Endothelial cell of umbilical vein (primary cell): ENCODE measurements around the gene COL26A1. TPM values are rescaled to one million over a fixed set of nuclear protein-coding genes. Genes with fewer than 3 reads are reported as not detected.

ENCODE experiments used
- BruUV-seq: library from RNA; stranded (reverse); fragments of 400-500 nt; replicated peaks from 2 replicates; lab custom pipeline; 2021; lab: Mats Ljungman, UMichigan
- CTCF ChIA-PET: fragments of 300-600, 350-600 bp; sonication (Branson Sonifier 250); formaldehyde crosslinking; loops from one replicate; lab custom pipeline; 2021; ENCODE audit warnings: antibody characterized with exemption, inconsistent platforms; lab: Charles Lee
- POLR2A ChIA-PET: fragments of 300-600, 350-600 bp; sonication (Branson Sonifier 250); formaldehyde crosslinking; loops from one replicate; lab custom pipeline; 2021; ENCODE audit warnings: antibody characterized with exemption, inconsistent platforms; lab: Charles Lee
- DNase-seq: peaks from one replicate; pipeline ENCODE4 v3.0.0-alpha.2; 2011; ENCODE audit warnings: low read depth, low spot score
- FAIRE-seq: peaks from 2 replicates; lab custom pipeline; 2011; peaks lifted over from hg19 to GRCh38; lab: Jason Lieb, UNC
- H2AFZ ChIP-seq: 2 replicates; pipeline ENCODE4 v1.6.0; 2012; ENCODE audit warnings: low read depth, low read length, control low read depth, inconsistent platforms
- H3K27ac ChIP-seq: 2 replicates; pipeline ENCODE4 v1.5.1; 2011; ENCODE audit warnings: low read depth, mild to moderate bottlenecking, control low read depth, low read length, moderate library complexity; ENCODE audit not compliant: insufficient read depth
- H3K27me3 ChIP-seq, 2 experiments: 2 replicates each; pipeline versions ENCODE4 v1.6.0 to v1.6.1; 2011; ENCODE audit warnings: low read length in 2 of 2, mixed read lengths in 1 of 2; ENCODE audit not compliant: control insufficient read depth in 2 of 2, insufficient read depth in 2 of 2
- H3K36me3 ChIP-seq, 2 experiments: 2 replicates in 1 of 2; 3 replicates in 1 of 2; pipeline ENCODE4 v1.5.1; 2011; ENCODE audit warnings: low read length in 2 of 2, mild to moderate bottlenecking in 1 of 2, moderate library complexity in 1 of 2; ENCODE audit not compliant: control insufficient read depth in 2 of 2, insufficient read depth in 2 of 2; ENCODE audit errors: extremely low read depth in 1 of 2
- H3K4me1 ChIP-seq: 3 replicates; pipeline ENCODE4 v1.5.1; 2011; ENCODE audit warnings: mild to moderate bottlenecking, low read length; ENCODE audit not compliant: control insufficient read depth, insufficient read depth; ENCODE audit errors: extremely low read depth
- H3K4me2 ChIP-seq: 2 replicates; pipeline ENCODE4 v1.6.1; 2011; ENCODE audit warnings: low read length, control low read depth, mixed read lengths; ENCODE audit not compliant: insufficient read depth
- H3K4me3 ChIP-seq, 3 experiments: fragments of 200-600 bp in 1 of 3; sonication (generic), shearing (Covaris generic) in 1 of 3; replicated peaks in 1 of 3; 2 replicates each; pipeline ENCODE4 v1.5.1; 2011 to 2016; ENCODE audit warnings: control low read depth in 3 of 3, low read length in 3 of 3, mild to moderate bottlenecking in 2 of 3, inconsistent platforms in 1 of 3, low read depth in 1 of 3, moderate library complexity in 1 of 3; ENCODE audit not compliant: insufficient read depth in 1 of 3
- H3K79me2 ChIP-seq: 2 replicates; pipeline ENCODE4 v1.6.0; 2012; ENCODE audit warnings: low read length, inconsistent platforms; ENCODE audit not compliant: control insufficient read depth, insufficient read depth
- H3K9ac ChIP-seq: replicated peaks from 2 replicates; pipeline ENCODE3; 2011; ENCODE audit warnings: low read length, control low read depth; ENCODE audit not compliant: insufficient read depth; ENCODE audit errors: extremely low read depth
- H3K9me1 ChIP-seq: replicated peaks from 3 replicates; pipeline ENCODE4 v1.6.0; 2011; ENCODE audit warnings: mild to moderate bottlenecking, low read length; ENCODE audit not compliant: control insufficient read depth, insufficient read depth; ENCODE audit errors: extremely low read depth
- H3K9me3 ChIP-seq: replicated peaks from 2 replicates; pipeline ENCODE4 v1.5.1; 2012; ENCODE audit warnings: low read length, inconsistent platforms; ENCODE audit not compliant: control insufficient read depth, insufficient read depth
- H4K20me1 ChIP-seq: replicated peaks from 2 replicates; pipeline ENCODE3; 2011; ENCODE audit warnings: mild to moderate bottlenecking, low read length; ENCODE audit not compliant: control insufficient read depth, insufficient read depth; ENCODE audit errors: extremely low read depth
- EZH2 ChIP-seq: IDR thresholded peaks from 2 replicates; pipeline ENCODE4 v1.6.1; 2012; ENCODE audit warnings: borderline replicate concordance, low read depth, mild to moderate bottlenecking, moderate library complexity, low read length, inconsistent platforms; ENCODE audit not compliant: severe bottlenecking
- FOS ChIP-seq: IDR thresholded peaks from 2 replicates; pipeline ENCODE4 v1.6.1; 2011; ENCODE audit warnings: mild to moderate bottlenecking, low read length, moderate library complexity, borderline replicate concordance; ENCODE audit not compliant: insufficient read depth
- GATA2 ChIP-seq: IDR thresholded peaks from 2 replicates; pipeline ENCODE4 v1.7.0; 2011; ENCODE audit warnings: low read depth, mild to moderate bottlenecking, moderate library complexity, mixed read lengths, low read length; ENCODE audit not compliant: insufficient read length, insufficient read depth
- JUN ChIP-seq: IDR thresholded peaks from 2 replicates; pipeline ENCODE4 v1.6.1; 2011; ENCODE audit warnings: borderline replicate concordance, low read depth; ENCODE audit not compliant: insufficient read length, insufficient read depth
- MAX ChIP-seq: IDR thresholded peaks from 2 replicates; pipeline ENCODE4 v1.6.1; 2011; ENCODE audit not compliant: insufficient read depth, insufficient read length
- MYC ChIP-seq: IDR thresholded peaks from one replicate; pipeline ENCODE4 v1.6.1; 2011; ENCODE audit warnings: mild to moderate bottlenecking, low read depth, low read length
- POLR2A ChIP-seq: IDR thresholded peaks from 2 replicates; pipeline ENCODE4 v1.6.1; 2012; ENCODE audit warnings: low read depth, mild to moderate bottlenecking, control low read depth, low read length
- POLR2AphosphoS5 ChIP-seq: IDR thresholded peaks from 2 replicates; pipeline ENCODE4 v1.6.1; 2012; ENCODE audit warnings: low read depth, mild to moderate bottlenecking, control low read depth, low read length, moderate library complexity; ENCODE audit not compliant: insufficient read depth
- dilution Hi-C: fragments of 300-500 bp; cut with MboI; formaldehyde crosslinking; loops from one replicate; pipeline ENCODE4 v1.15.0; 2019; ENCODE audit warnings: low sequenced_read_pairs; ENCODE audit not compliant: extremely low pct_ligation_motif_present
- intact Hi-C: fragments of 100-400 bp; cut with micrococcal nuclease; formaldehyde crosslinking; loops from one replicate; pipeline ENCODE4 v1.10.0; 2022
- polyA plus RNA-seq, 4 experiments: library from polyadenylated mRNA; depleted of rRNA in 3 of 4; stranded (reverse) in 3 of 4; unstranded in 1 of 4; fragments of >200 nt; gene quantifications; 2 replicates each; pipeline versions ENCODE4 v1.2.1 to v1.2.3, GENCODE V29; 2011 to 2012; ENCODE audit warnings: missing spikeins in 1 of 4
- total RNA-seq: library from RNA; stranded (reverse); gene quantifications from 2 replicates; pipeline ENCODE4 v1.2.3, GENCODE V29; 2021
- TF ChIP-seq, protein P1 (sequence below), 2 donors: IDR thresholded peaks; 1 replicate in 1 of 2; 2 replicates in 1 of 2; pipeline ENCODE4 v1.5.1; 2011; ENCODE audit warnings: low read length in 2 of 2, mild to moderate bottlenecking in 2 of 2, moderate library complexity in 2 of 2, control low read depth in 1 of 2, inconsistent platforms in 1 of 2, low read depth in 1 of 2; ENCODE audit not compliant: insufficient read depth in 1 of 2; ENCODE audit errors: extremely low read depth in 1 of 2

The COL26A1 gene
- total and polyA plus RNA-seq, 2 donors (not counting 3 experiments of a cell fraction or from before 2014, with no cell fraction given), result not detected

- Histone ChIP-seq H3K79me2 (no peaks in the 10 kb centered on the region), H3K9me1 (no peaks in the 10 kb centered on the region), H3K9ac (no peak overlapping the region), H4K20me1 (no peaks in the 10 kb centered on the region), H3K4me2 (no peak overlapping the region), H3K36me3 (no peaks in the 10 kb centered on the region), H3K9me3 (no peaks in the 10 kb centered on the region), H3K4me1 (no peaks in the 10 kb centered on the region), H3K27me3 (no peaks in the 10 kb centered on the region), H3K27ac (no peak overlapping the region), H2AFZ (no peak overlapping the region), H3K4me3 (no peak overlapping the region)
- intact Hi-C loops, result no loop called here
- ChIA-PET POLR2A (no interaction called here), CTCF (no interaction called here)
- FAIRE-seq, result no peak
- dilution Hi-C loops, result no loop called here
- BruUV-seq, result no TSS peak
- no peak for TF ChIP-seq JUN
- TF ChIP-seq MYC, result no peak
- TF ChIP-seq GATA2, result no peak
- TF ChIP-seq MAX, result no peak
- TF ChIP-seq POLR2A, result no peak
- no peak for TF ChIP-seq FOS
- TF ChIP-seq, protein P1, sequence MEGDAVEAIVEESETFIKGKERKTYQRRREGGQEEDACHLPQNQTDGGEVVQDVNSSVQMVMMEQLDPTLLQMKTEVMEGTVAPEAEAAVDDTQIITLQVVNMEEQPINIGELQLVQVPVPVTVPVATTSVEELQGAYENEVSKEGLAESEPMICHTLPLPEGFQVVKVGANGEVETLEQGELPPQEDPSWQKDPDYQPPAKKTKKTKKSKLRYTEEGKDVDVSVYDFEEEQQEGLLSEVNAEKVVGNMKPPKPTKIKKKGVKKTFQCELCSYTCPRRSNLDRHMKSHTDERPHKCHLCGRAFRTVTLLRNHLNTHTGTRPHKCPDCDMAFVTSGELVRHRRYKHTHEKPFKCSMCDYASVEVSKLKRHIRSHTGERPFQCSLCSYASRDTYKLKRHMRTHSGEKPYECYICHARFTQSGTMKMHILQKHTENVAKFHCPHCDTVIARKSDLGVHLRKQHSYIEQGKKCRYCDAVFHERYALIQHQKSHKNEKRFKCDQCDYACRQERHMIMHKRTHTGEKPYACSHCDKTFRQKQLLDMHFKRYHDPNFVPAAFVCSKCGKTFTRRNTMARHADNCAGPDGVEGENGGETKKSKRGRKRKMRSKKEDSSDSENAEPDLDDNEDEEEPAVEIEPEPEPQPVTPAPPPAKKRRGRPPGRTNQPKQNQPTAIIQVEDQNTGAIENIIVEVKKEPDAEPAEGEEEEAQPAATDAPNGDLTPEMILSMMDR (IDR thresholded peaks at IDR 0.05; ENCODE audit: extremely low read depth in 1 of 2, insufficient read depth in 1 of 2, low read depth in 1 of 2, low read length in 2 of 2), result no peak
- no peak for TF ChIP-seq EZH2
- TF ChIP-seq POLR2AphosphoS5, result no peak
- DNase-seq, result no peak
Observed at GRCh38 chr7:101501351-101501750, 138.7 kb downstream of the COL26A1 start.
